ENCODE measurements around the gene PLA2G4A. TPM values are rescaled to one million over a fixed set of nuclear protein-coding genes. Genes with fewer than 3 reads are reported as not detected.

The PLA2G4A gene
- total RNA-seq, 1 experiment from 2014 or later, result 8.6 TPM

DNA sequence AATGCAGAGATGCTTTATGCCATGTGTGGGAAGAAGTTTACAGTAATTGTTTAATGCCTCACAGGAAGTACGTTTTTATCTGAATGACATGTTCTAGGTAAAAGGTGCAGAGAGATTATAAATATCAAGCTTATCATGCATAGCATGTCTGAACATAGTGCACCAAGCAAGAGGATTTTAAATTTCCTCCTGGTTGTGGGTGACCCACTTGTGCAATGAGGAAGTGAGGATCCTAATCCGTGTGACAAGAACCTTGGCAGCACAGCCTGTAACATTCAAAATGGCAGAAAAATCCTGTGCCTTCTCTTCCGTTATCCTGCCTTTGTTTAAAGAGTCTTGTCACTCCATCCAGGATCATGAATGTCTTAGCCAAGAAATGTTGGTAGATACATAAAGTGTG is 75.6 kb downstream of the PLA2G4A start:
- POLR2A ChIA-PET, result no interaction called here
- Histone ChIP-seq H3K4me1 (ENCODE audit: control insufficient read depth in 1 of 2, insufficient read depth in 2 of 2, low read length in 2 of 2) (no peaks in the 10 kb centered on the region), H3K9me3 (ENCODE audit: control insufficient read depth in 1 of 2, insufficient read depth in 1 of 2, low read depth in 1 of 2, low read length in 2 of 2) (no peaks in the 10 kb centered on the region), H3K4me3 (replicated peaks in 1 of 2; ENCODE audit: low read depth in 1 of 2, low read length in 2 of 2) (no peak overlapping the region), H3K27ac (ENCODE audit: low read depth, low read length) (no peak overlapping the region), H4K20me1 (ENCODE audit: insufficient read depth) (no peaks in the 10 kb centered on the region), H3K27me3 (ENCODE audit: insufficient read depth, low read length) (no peaks in the 10 kb centered on the region), H3K4me2 (ENCODE audit: low read length) (no peak overlapping the region), H2AFZ (ENCODE audit: low read depth, low read length, poor library complexity, severe bottlenecking) (no peak overlapping the region), H3K9ac (ENCODE audit: low read length) (no peak overlapping the region), H3K79me2 (ENCODE audit: insufficient read depth, low read length) (no peaks in the 10 kb centered on the region), H3K9me2 (ENCODE audit: insufficient read depth) (no peaks in the 10 kb centered on the region), H3K36me3 (ENCODE audit: control insufficient read depth in 1 of 2, insufficient read depth in 2 of 2, low read length in 2 of 2) (no peaks in the 10 kb centered on the region)
- no TSS peak for BruUV-seq (replicated peaks)
- RAD21 ChIA-PET (ENCODE audit: low non-redundant PET in 1 of 2, low total read pairs in 2 of 2, uncharacterized antibody in 2 of 2, unreplicated experiment in 2 of 2), result no interaction called here
- ATAC-seq (no peak), DNase-seq (ENCODE audit: low read depth, low spot score) (no peak)
- no peak for TF ChIP-seq ZNF274 (IDR thresholded peaks at IDR 0.05; ENCODE audit: low read depth, low read length)
- TF ChIP-seq ATF3 (IDR thresholded peaks at IDR 0.05), result no peak
- no peak for TF ChIP-seq CBX3 (IDR thresholded peaks at IDR 0.05; ENCODE audit: low read depth)
- no peak for TF ChIP-seq CEBPB (IDR thresholded peaks at IDR 0.05; ENCODE audit: low read depth)
- CTCF ChIA-PET, result no interaction called here
- intact Hi-C loops (cut with micrococcal nuclease), result no loop called here

DNA sequence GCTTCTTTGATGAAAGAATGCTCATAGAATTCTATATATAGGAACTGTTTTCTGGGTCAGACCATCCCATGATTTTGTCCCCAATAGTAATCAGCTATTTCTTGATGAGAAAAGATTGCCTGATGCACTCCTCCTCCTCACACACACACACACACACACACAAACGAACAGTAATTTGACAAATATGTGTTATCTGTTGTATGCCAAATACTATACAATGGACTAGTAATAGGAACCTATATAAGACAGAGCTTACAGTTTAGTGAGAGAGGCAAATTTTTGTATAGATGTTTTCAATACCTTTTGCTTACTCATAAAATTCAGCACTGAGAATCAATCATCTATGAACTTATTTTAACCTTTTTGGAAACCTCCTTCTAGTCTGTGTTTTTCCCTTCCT is 76.8 kb downstream of the PLA2G4A start:
- ATAC-seq (no peak), DNase-seq (ENCODE audit: low read depth, low spot score) (no peak)
- BruUV-seq (replicated peaks), result no TSS peak
- no peaks in the 10 kb centered on the region for H3K79me2 ChIP-seq (ENCODE audit: insufficient read depth, low read length)
- no peaks in the 10 kb centered on the region for H4K20me1 ChIP-seq (ENCODE audit: insufficient read depth)
- H2AFZ ChIP-seq (ENCODE audit: low read depth, low read length, poor library complexity, severe bottlenecking), result no peak overlapping the region
- RAD21 ChIA-PET (ENCODE audit: low non-redundant PET in 1 of 2, low total read pairs in 2 of 2, uncharacterized antibody in 2 of 2, unreplicated experiment in 2 of 2), result no interaction called here
- H3K27me3 ChIP-seq (ENCODE audit: insufficient read depth, low read length), result no peaks in the 10 kb centered on the region
- H3K4me2 ChIP-seq (ENCODE audit: low read length), result no peak overlapping the region
- H3K4me3 ChIP-seq (replicated peaks in 1 of 2; ENCODE audit: low read depth in 1 of 2, low read length in 2 of 2), result no peak overlapping the region
- no peaks in the 10 kb centered on the region for H3K9me2 ChIP-seq (ENCODE audit: insufficient read depth)
- no peaks in the 10 kb centered on the region for H3K36me3 ChIP-seq (ENCODE audit: control insufficient read depth in 1 of 2, insufficient read depth in 2 of 2, low read length in 2 of 2)
- CTCF ChIA-PET, result no interaction called here
- H3K27ac ChIP-seq (ENCODE audit: low read depth, low read length), result no peak overlapping the region
- no peaks in the 10 kb centered on the region for H3K9me3 ChIP-seq (ENCODE audit: control insufficient read depth in 1 of 2, insufficient read depth in 1 of 2, low read depth in 1 of 2, low read length in 2 of 2)
- TF ChIP-seq ZNF274 (IDR thresholded peaks at IDR 0.05; ENCODE audit: low read depth, low read length), result no peak
- no peak for TF ChIP-seq SIN3A (IDR thresholded peaks at IDR 0.05; ENCODE audit: low read depth)
- TF ChIP-seq EZH2 (IDR thresholded peaks at IDR 0.05), result no peak
- no peak overlapping the region for H3K9ac ChIP-seq (ENCODE audit: low read length)
- POLR2A ChIA-PET, result no interaction called here
- intact Hi-C loops (cut with micrococcal nuclease), result no loop called here
- no peaks in the 10 kb centered on the region for H3K4me1 ChIP-seq (ENCODE audit: control insufficient read depth in 1 of 2, insufficient read depth in 2 of 2, low read length in 2 of 2)
